Heart left ventricle (tissue), 13 donors: ENCODE measurements around the gene SLC43A2.

Experiments
- POLR2A ChIP-seq, 2 donors: fragments of 450-650 bp; IDR thresholded peaks; one replicate each; pipeline ENCODE4 v1.6.1; 2017; ENCODE audit warnings: antibody characterized with exemption in 2 of 2, mild to moderate bottlenecking in 2 of 2, moderate library complexity in 2 of 2
- TF ChIP-seq, protein P1 (sequence below), 12 donors: fragments of 200-600 bp; sonication (generic) in 4 of 12; IDR thresholded peaks; one replicate each; pipeline versions ENCODE4 v1.5.0 to v1.8.0; 2018 to 2022; ENCODE audit warnings: antibody characterized with exemption in 12 of 12, mild to moderate bottlenecking in 5 of 12
- donor health status: ischemic (EF 13 %, LVEDD 7.1; RV severe dilation, severe dysfunction).
- donor health status: DM: no; HTN: yes; CAD: no.
- donor health status: DM: no; HTN: no; CAD: no.
- donor health status: ischemic (EF 25% LVEDD 6.9; RV normal size, moderate dysfunction).
- donor health status: ischemic (EF 25% LVEDD 5.7; RV mildly dilated, moderate dysfunction).
- donor health status: ischemic (EF 35%, LVEDD 5.7; RV mildly dilated, moderate dysfunction).
- donor health status: nonischemic (EF 11% LVEDD 7.7; RV severe dilation, severe dysfunction).
- donor health status: DM: yes; HTN: yes; CAD: no.
- donor health status: PGD.
- donor health status: ischemic (EF 29% LVEDD 5.4; RV normal size, mild dysfunction).
- donor health status: nonischemic (EF 23%, LVEDD 6.1; RV moderate dilation, normal function).

- TF ChIP-seq, protein P1, sequence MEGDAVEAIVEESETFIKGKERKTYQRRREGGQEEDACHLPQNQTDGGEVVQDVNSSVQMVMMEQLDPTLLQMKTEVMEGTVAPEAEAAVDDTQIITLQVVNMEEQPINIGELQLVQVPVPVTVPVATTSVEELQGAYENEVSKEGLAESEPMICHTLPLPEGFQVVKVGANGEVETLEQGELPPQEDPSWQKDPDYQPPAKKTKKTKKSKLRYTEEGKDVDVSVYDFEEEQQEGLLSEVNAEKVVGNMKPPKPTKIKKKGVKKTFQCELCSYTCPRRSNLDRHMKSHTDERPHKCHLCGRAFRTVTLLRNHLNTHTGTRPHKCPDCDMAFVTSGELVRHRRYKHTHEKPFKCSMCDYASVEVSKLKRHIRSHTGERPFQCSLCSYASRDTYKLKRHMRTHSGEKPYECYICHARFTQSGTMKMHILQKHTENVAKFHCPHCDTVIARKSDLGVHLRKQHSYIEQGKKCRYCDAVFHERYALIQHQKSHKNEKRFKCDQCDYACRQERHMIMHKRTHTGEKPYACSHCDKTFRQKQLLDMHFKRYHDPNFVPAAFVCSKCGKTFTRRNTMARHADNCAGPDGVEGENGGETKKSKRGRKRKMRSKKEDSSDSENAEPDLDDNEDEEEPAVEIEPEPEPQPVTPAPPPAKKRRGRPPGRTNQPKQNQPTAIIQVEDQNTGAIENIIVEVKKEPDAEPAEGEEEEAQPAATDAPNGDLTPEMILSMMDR (IDR thresholded peaks at IDR 0.05): no peak
- TF ChIP-seq POLR2A (IDR thresholded peaks at IDR 0.05): no peak
These were observed 69.3 kb downstream of the SLC43A2 start for GRCh38 chr17:1559047-1560043.
